GM21825 (cell line): ENCODE data around the gene TM7SF3.
"Not testable (repeated sequence)": the region's sequence is repeated elsewhere in the genome, so short reads cannot be mapped to it uniquely, and the experiment has no call there.

Experiments
- ATAC-seq: cut with Tn5 transposase; IDR thresholded peaks from one replicate; pipeline ENCODE4 v1.9.1; 2021; ENCODE audit warnings: mild to moderate bottlenecking, moderate library complexity; ENCODE audit not compliant: unreplicated experiment

The TM7SF3 gene

DNA sequence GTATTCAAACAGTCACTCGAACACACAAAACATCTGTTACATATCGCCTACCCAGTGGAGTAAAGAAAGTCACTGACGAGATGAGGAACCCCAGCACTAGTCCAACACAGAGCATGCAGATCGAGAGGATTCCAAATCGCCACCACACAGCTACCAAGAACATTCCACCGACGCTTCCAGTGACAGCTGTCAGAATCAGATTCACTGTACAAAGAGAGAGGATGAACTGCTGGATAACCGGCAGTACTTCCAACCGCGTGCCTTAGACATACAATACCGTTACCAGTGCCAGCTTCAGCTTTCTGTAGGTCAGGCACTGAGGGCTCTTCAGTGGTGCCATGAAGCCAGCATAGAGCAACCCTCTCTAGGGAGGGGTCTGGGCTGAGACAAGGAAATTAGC is 34.5 kb downstream of the TM7SF3 start:
- no peak for ATAC-seq

DNA sequence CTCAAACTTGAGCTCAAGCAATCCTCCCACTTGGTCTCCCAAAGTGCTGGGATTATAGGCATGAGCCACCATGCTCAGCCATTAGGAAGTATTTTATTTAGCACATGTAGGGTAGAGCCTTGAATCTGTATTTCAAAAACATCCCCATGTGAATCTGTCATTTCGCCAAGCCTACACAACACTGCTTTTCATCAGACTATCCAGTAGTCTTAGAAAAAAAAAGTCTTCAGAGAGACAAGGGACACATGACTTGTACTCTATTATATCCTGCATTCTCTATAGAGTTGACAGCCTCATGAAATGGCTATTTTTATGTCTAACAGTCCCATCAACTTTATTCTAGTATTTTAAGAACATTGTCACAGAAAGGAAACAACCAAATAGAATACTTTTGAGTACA is 35.4 kb downstream of the TM7SF3 start:
- ATAC-seq: no peak

DNA sequence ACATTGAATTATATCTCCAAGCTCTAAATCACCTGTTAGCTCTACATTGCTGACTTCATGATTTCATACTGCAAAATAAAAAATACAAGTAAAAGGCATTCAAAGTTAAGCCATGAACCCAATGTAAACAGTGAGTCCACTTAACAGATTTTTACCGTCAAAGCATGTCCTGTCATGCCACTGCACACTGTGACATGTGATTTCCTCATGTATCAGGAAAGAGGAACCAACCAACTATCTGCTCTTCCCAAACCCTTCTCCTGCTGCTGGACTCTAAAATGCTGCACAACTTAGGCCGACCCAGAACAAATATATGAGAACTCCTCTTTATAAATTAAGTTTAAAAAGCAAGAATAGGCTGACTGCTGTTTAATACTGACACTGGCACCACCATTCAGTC is 37.5 kb downstream of the TM7SF3 start:
- no peak for ATAC-seq

DNA sequence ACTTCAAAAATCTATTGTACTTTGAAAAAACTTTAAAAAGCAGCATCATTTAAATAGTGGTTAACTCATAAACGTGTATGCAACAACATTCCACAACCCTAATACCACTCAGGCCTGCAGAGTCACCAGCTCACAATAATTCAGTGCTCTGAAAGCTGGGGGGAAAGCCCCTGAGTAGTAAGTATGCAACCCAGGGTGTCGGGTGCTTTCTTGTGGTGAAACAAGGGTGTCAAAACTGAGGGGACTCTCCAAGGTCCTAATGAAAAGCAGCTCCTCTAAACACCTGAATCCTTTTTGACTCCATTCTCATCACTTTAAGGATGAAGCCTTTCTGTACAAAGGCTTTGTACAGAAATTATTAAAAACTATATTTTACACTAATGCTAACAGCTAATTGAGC is 42.2 kb downstream of the TM7SF3 start:
- peak; percentile 96 for ATAC-seq

DNA sequence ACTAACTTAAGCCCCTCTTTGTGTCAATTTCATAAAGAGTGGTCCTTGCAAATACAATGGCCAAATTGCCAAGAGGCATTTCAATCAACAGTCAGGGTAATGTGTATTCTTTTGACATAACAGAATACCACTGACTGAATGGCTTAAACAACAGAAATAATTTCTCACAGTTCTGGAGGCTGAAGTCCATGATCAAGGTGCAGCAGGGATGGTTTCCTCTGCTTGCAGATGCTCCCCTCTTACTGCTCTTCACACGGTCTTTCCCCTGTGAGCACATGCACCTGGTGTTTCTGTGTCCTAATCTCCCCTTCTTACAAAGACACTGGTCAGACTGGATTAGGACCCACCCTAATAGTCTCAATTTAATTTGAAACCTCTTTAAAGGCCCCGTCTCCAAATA is 44.0 kb downstream of the TM7SF3 start:
- ATAC-seq: no peak

DNA sequence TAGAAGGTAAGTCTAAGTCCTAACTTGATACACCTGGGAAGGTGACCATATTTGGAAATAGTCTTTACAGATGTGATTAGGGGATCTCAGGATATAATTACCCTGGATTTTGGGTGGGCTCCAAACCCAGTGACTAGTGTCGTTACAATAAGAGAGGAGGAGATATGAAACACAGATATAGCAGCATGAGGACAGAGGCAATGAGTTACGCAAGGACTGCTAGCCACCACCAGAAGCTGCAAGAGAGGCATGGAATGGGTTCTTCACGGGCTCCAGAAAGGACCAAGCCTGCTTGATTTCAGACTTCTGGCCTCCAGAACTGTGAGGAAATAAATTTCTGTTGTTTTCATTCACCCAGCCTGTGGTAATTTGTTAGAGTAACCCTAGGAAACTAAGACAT is 47.3 kb downstream of the TM7SF3 start:
- no peak for ATAC-seq

DNA sequence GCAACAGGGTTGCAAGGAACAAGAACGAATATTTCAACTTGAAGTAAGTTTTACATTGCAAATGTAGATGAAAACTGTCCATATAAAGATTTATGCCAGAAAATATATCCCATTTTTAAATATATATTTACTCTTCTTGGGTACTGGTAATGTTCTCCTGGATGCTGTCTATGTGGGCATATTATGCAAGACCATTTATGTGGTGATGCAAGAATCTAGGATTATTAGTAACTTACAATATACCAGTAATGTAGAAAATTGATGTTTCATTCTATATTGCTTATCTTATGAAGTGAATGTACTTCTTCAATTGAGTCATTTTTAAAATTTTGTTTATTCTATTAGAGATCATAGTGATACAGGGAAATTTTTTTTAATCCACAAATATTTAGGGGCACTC is 50.8 kb downstream of the TM7SF3 start:
- no peak for ATAC-seq

DNA sequence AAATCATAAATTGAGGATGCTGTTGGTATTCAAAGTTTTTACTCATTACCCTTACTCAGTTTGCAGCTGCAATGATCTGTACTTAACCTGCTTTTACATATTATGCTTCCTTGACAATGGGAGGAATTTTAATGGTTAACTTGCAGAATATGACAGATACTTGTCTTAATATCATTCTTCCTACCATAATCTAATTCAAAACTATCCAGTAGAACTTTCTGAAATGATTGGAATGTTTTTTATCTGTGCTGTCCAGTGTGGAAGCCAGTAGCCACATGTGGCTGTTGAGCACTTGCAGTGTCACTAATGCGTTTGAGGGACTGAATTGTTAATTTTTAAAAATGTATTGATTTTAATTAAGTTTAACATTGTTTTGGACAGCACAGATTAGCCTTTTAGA is 52.4 kb downstream of the TM7SF3 start:
- ATAC-seq: no peak

DNA sequence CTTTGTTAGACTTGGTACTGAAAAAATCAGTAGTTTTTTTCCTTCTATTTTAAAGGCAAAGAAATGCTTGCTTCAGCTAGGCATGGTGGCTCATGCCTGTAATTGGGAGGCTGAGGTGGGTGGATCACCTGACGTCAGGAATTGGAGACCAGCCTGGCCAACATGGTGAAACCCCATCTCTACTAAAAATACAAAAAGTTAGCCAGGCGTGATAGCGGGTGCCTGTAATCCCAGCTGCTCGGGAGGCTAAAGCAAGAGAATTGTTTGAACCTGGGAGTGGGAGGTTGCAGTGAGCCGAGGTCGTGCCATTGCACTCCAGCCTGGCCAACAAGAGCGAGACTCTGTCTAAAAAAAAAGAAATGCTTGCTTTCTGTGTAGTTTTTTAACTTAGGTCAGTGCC is 52.8 kb downstream of the TM7SF3 start:
- ATAC-seq: not testable (repeated sequence)

DNA sequence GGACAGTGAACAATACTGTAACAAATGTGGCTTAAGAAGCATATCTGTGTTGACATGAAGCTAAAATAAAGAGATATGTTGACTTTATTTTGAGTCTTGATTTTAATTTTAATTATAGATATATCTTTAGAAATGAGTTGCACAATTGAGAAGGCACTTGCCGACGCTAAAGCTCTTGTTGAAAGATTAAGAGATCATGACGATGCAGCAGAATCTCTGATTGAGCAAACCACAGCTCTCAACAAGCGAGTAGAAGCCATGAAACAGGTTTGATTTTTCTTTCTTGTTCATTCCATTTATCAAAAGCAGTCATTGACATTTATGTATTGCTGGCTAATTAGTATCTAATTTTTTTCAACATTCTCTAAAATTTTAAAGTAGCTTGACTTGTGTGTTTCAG is 60.2 kb downstream of the TM7SF3 start:
- no peak for ATAC-seq

DNA sequence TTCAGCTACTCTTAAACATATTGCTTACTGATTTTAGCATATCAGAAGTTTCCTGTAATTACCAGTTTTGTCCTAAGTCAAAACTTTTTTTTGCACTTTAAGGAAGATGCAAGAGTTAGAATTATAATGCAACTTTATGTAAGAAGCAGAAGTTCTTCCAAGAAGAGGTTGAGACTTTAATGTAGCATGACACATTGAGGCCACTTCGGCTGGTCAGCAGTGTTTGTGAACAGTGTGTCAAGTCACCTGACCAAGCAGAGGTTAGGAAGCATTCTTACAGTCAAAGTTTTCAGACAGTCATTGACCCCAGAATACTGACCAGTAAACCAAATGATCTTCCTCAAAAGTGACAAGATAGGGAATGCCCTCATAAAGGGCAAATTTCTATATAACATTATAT is 60.7 kb downstream of the TM7SF3 start:
- no peak for ATAC-seq

DNA sequence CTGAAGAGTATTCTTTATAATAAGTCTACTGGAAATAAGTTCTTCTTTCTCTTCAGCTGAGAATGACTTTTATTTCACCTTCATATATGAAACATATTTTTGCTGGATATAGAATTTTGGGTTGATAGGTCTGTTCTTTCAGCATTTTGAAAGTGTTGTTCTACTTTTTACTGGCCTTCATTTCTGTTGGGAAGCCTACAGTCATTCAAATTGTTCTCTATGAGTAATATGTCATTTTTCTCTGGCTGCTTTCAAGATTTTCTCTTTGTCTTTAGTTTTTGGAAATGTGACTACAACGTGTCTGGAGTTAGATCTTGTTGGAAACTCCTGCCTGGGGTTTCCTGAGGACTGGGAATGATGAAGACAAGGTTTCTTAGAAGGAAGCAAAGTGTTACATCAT is 65.9 kb downstream of the TM7SF3 start:
- ATAC-seq: no peak

DNA sequence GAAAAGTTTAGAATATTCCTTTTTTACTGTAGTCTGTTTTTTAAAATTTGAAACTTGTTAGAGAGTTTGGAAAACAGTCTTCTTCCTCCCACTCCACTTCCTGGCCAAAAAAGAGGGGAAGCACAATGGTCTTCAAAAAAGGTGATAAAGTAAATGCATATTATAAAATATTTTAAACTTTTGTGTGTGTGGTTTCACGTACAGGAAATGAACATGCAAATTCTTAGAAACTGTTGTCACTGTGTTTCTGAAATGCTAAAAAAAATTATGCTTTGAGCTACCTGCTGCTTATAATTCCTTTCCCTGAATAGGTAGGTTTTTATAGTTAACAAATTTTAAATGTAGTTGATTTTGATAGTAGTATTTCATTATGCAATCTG is 73.0 kb downstream of the TM7SF3 start:
- ATAC-seq: no peak

DNA sequence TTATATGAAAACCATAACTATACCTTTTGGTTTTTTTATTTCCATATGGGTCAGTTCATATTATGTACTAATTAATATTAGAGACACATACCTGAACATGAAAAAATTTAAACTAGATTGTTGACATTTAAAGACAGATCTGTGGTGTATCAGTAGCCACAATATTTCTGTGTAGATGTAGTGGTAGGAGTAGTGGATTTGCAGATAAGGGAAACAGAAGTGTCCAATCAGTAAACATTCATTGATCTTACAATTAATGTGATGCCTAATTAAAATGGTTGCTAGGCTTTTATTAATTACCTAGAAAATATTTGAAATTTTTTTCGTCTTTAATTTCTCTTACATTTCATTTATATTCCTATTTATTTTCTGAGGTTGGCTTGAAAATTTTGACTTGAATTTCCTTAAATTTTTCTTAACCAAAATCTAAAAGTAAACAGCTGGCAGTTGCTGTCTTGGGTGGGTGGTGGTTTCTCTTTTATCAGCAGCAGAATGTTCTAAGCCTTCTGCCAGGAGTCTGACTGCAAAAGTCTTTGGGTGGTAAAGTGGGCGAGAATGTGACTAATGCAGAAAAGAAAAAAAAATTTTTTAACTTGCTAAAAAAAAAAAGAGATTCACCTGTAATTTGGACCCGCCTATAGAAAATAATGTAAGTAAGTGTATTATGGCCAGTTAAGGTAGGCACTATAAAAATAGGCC is 73.5 kb downstream of the TM7SF3 start:
- ATAC-seq: no peak

DNA sequence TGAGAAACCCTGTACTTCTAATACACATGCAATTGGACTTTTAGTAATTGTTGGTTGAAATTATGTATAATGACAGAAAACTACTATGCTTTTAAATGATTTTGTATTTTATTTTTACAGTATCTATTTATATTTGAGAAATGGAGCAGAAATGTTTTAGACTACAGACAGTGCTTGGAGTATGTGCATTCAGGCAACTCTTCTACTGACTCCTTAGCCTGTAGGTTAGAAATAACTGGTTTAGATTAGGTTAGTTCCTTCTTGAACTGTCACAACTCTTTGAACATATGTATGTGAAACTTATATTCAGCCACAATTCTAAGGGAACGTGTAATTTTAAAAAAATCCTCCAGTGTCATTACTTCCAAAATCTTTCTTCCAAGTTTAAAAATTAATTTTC is 74.2 kb downstream of the TM7SF3 start:
- no peak for ATAC-seq

DNA sequence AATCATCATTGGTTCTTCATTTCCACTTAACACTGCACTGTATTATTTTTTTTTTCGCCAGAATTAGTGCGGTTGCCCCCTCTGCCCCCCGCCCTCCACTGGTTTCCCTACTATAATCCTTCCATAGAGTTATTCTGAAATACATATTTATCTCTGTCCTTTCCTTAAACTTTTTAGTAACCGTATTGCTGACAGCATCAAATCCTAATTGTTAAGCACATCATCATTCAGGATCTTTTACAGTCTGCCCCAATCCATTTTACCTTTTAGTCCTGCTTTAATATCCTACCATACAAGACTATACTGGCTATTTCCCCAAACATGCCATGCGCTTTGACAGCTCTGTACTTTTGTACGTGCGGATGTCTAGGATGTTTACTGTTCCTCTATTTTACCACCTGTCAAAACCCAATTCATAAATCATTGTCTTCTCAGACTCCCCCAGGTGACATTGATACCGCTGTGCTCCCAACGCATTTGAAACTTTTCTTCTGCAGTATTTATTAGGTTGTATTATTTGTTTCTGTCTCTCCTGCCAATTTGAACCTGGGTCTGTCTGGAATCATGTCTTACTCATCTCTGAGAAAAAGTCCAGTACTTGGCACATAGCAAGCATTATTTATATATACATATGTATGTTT is 74.9 kb downstream of the TM7SF3 start:
- ATAC-seq: no peak

DNA sequence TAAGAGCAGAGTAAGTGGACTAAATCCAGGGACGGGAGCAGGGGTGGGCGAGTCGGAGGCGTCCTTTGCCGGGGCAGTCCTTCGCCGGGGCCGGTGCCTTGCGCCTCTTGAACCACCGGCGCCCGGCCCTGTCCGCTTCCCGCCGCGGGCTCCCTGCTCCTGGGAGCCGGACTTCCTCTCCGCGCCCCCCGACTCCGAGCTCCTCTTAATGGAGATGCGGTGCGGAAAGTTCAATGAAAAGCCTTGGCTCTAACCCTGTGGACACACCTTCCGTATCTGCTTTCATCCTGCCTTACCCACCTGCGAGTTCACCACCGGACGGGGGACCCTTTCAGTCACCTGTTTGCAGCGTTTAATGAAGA is 75.5 kb downstream of the TM7SF3 start:
- ATAC-seq: peak; percentile 12

DNA sequence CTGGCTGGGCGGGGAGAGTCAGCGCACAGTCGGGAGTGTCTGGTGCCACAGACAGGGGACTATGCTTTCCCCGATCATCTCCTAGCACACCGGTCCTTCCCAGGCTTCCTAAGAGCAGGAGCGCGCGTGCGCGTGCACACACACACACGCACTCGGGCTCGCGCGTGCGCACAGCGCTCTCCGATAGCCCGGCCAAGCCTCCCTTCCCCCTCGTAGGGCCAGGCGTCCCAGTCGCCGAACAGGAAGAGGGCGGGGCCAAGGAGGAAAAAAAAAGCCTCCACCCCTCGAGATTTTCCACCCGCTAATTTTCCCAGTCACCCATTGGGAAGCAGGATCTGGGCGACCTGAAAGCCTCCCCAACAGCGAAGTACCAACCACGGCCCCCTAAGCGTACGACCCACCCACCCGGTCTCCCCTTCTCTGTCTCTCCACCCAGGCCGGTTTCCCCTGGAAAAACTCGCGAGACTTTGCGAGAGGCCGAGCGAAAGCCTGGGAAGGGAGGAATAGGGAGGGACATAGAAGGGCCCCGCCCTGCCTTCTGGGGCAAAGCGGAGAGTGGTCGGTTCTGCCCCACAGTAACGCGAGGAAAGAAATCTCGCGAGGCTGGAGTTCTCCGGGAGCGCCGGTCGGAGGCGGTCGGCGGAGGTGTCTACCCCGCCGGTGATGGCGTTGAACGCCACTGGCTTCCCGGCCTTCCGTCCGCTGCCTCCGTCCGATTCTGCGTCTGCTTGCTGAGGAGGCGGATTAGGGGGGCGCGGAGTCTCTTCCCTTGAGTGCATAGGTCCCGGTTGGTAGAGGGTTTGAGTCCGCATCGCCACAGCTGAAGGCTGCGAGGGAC is 76.1 kb downstream of the TM7SF3 start, which contains the start of the genes FGFR1OP2 and INTS13:
Gene FGFR1OP2 (plus strand): TSS at position 608 of the 838 bp plus-strand sequence. CDS start 15,689 bp downstream, outside the sequence.
Gene INTS13 (minus strand): TSS at position 119 of the 838 bp plus-strand sequence. CDS start 1,178 bp downstream, outside the sequence.
- peak; percentile 78 for ATAC-seq

DNA sequence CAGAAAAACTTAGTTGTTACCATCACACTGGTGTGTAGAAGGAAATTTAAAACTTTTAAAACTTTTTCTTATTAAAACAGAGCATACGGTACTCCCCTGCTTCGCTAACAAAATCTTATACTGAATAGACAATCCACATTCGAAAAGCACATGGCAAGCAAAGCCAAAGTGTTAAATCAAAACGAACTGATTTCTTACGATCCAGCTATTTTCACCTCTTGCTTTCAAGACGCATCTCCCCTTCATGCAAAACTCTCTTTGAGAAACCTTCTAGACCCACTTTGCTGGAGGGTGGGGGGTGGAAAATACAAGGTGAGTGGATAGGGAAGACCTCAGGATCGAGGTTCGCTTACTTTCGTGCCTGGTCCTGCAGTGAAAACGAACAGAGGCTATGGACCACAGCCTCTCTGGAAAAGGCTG is 76.7 kb downstream of the TM7SF3 start:
- no peak for ATAC-seq

DNA sequence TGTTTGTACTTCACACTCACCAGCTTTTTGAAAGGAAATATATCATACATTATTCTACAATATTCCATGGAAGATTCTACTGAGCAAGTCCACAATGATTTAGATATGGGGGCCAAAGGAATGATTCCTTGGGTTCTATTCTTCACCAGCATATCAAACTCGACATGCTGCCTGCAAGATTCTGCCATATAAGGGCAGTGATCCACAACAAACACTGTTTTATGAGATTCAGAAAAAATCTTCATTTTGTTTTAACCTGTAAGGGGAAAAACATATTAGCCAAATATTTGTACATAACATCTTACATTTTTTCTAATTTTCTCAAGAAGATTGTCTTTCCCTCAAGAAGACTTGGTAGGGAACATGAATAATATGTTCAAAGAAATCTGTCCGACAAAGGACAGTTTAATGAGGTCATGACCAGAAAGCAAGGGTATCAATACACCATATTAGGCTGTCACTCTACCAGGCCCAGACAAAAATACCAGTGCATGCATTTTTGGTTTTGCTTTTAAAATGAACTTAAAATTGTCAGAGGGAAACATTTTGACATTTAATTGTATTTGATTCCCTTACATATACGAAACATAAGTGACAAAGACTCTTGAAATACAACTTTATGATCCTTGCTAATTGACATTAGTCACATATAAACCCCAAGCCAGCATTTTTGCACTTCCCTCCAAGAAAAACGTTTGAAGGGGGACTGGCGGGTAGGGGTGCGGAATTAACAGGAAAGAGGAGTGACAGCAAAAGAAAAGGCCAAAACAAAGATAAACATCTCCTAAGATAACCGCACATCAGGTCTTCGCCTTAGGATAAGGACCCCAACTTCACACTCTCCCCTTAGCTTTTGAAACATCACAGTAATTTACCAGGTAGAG is 77.4 kb downstream of the TM7SF3 start:
- no peak for ATAC-seq
